DOHH2 (cell line): ENCODE results near the gene TRMT2A.

Experiments
- CTCF ChIP-seq: fragments of 200-600 bp; sonication (generic); IDR thresholded peaks from one replicate; pipeline ENCODE4 v1.5.1; 2014; ENCODE audit warnings: antibody characterized with exemption, mild to moderate bottlenecking, low read depth, low read length; ENCODE audit not compliant: poor library complexity, severe bottlenecking
- EZH2phosphoT487 ChIP-seq: fragments of 200-600 bp; sonication (generic); IDR thresholded peaks from 2 replicates; pipeline ENCODE4 v1.6.1; 2017; ENCODE audit warnings: borderline replicate concordance, mild to moderate bottlenecking, antibody characterized with exemption, low read length, moderate library complexity, mixed read lengths

GRCh38 chr22:20089977-20090729 lies 26.9 kb downstream of the TRMT2A start:
- no peak for TF ChIP-seq CTCF
- TF ChIP-seq EZH2phosphoT487, result no peak
